Stimulated activated naive B cell treated with anti-CD40 and anti-IgM and Interleukin-4, amounts not matched to agents 10 μg/mL and 1 μg/mL and 100 μg/mL, for 72 hours (primary cell): Measurements from ENCODE around the gene SDK1.
A peak's percentile ranks its signal among the peaks of the same experiment; 100 is the strongest.
"Not testable (repeated sequence)": the region's sequence is repeated elsewhere in the genome, so short reads cannot be mapped to it uniquely, and the experiment has no call there.

ENCODE experiments used
- ATAC-seq, 2 donors: fragments of 150-1000 bp; cut with Tn5 transposase; replicated peaks; 2 replicates each; pipeline ENCODE4 v1.10.0; 2021; ENCODE audit warnings: moderate library complexity in 1 of 2
- DNase-seq: peaks from one replicate; pipeline ENCODE4 v3.0.0; 2021
- H3K27ac Mint-ChIP-seq: one replicate; pipeline ENCODE4 v1.8.0; 2022; ENCODE audit warnings: mild to moderate bottlenecking, mixed read lengths
- H3K27me3 Mint-ChIP-seq, 2 donors: one replicate each; pipeline ENCODE4 v1.8.0; 2022; ENCODE audit warnings: mixed read lengths in 2 of 2
- H3K36me3 Mint-ChIP-seq, 2 donors: one replicate each; pipeline ENCODE4 v1.8.0; 2022; ENCODE audit warnings: mixed read lengths in 2 of 2, mild to moderate bottlenecking in 1 of 2
- H3K4me1 Mint-ChIP-seq, 2 donors: one replicate each; pipeline ENCODE4 v1.8.0; 2022; ENCODE audit warnings: mixed read lengths in 2 of 2, mild to moderate bottlenecking in 1 of 2
- H3K4me3 Mint-ChIP-seq, 2 donors: one replicate each; pipeline ENCODE4 v1.8.0; 2022; ENCODE audit warnings: mild to moderate bottlenecking in 2 of 2, mixed read lengths in 2 of 2, moderate library complexity in 1 of 2
- H3K9me3 Mint-ChIP-seq, 2 donors: one replicate each; pipeline ENCODE4 v1.8.0; 2022; ENCODE audit warnings: mixed read lengths in 2 of 2, mild to moderate bottlenecking in 1 of 2

The SDK1 gene

GRCh38 chr7:4234886-4235285 is 933.8 kb downstream of the SDK1 start:
- Mint-ChIP-seq H3K27ac (no peak overlapping the region), H3K27me3 (no peaks in the 10 kb centered on the region), H3K9me3 (peaks cover 1 to 5% of the 10 kb centered on the region in 2 donors), H3K36me3 (no peaks in the 10 kb centered on the region), H3K4me3 (no peak overlapping the region), H3K4me1 (no peaks in the 10 kb centered on the region)
- no peak for DNase-seq
- ATAC-seq = no peak

DNA sequence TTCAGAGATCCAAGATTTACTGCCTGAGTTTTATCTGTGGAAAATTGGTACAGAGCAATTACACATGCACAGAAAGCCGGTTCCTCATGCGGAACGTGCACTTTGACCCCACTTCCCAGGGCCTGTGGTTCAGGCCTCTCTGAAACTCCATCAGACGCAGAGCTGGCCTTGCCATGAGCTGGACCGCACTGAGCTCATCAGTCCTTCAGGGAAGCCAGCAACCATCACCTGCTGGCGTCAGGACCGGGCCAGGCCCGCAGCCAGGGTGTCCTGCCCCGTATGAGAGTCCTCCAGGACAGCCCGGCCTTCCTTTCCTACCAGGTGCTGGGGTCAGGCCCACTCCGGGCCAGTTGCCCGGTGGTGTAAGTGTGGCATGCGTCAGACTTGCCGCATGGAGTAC is 934.5 kb downstream of the SDK1 start:
- no peaks in the 10 kb centered on the region for H3K9me3 Mint-ChIP-seq
- DNase-seq (no peak), ATAC-seq (no peak)
- no peaks in the 10 kb centered on the region for H3K36me3 Mint-ChIP-seq
- no peaks in the 10 kb centered on the region for H3K27me3 Mint-ChIP-seq
- H3K4me3 Mint-ChIP-seq = no peak overlapping the region
- no peak overlapping the region for H3K27ac Mint-ChIP-seq
- peaks cover 2 to 4% of the 10 kb centered on the region in 2 donors for H3K4me1 Mint-ChIP-seq

GRCh38 chr7:4236389-4236788 is 935.3 kb downstream of the SDK1 start:
- DNase-seq = no peak
- H3K36me3 Mint-ChIP-seq = no peaks in the 10 kb centered on the region
- H3K27ac Mint-ChIP-seq = no peak overlapping the region
- H3K4me1 Mint-ChIP-seq = peaks cover 3 to 7% of the 10 kb centered on the region in 2 donors
- no peak overlapping the region for H3K4me3 Mint-ChIP-seq
- no peaks in the 10 kb centered on the region for H3K27me3 Mint-ChIP-seq
- no peak for ATAC-seq
- no peaks in the 10 kb centered on the region for H3K9me3 Mint-ChIP-seq

DNA sequence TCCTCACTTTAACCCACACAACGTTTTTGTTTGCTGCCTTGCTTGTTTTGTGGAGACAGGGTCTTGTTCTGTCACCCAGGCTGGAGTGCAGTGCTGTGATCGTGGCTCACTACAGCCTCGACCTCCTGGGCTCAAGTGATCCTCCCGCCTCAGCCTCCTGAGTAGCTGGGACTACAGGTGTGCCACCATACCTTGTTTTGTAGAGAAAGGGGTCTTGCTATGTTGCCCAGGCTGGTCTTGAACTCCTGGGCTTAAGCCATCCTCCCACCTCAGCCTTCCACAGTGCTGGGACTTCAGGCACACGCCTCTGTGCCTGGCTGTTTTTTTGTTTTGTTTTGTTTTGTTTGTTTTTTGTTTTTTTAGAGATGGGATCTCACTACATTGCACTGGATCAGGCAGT is 935.8 kb downstream of the SDK1 start:
- DNase-seq, H3K9me3 Mint-ChIP-seq, H3K27ac Mint-ChIP-seq, ATAC-seq, H3K4me3 Mint-ChIP-seq, H3K27me3 Mint-ChIP-seq, H3K36me3 Mint-ChIP-seq, H3K4me1 Mint-ChIP-seq: not testable (repeated sequence)

DNA sequence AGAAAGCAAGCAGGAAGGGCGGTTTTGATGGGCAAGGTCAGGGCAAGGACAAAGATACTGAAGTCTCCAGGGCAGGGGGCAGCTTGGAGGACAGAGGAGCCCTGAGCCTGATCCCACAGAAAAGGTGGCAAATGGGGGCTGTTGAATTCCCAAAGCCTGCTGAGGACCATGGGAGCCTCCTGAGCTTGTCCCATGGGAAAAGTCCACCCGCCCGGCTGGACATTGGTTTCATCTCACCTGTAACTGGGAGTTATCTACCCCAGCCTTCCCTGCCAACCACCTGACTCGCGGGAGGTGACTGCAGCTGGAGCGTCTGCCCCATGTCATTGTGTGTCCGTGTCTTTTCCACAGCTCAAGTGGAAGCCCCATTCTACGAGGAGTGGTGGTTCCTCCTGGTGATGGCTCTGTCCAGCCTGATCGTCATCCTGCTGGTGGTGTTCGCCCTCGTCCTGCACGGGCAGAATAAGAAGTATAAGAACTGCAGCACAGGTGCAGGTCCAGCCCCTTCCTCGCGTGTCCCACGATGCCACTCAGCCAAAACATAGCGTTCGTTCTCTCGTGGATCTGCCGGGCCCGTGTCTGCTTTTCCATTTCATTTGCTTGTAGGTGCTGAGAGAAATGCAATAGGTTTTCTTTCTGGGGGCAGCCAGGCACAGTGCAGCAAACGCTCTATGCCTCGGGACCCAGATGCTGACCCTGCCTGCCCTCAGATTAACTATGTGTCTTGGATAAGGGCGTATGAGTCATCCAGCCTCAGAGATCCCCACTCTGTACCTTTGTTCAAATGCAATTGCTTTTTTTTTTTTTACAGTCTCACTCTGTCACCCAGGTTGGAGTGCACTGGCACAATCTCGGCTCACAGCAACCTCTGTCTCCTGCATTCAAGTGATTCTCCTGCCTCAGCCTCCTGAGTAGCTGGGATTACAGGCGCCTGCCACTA is 936.5 kb downstream of the SDK1 start:
- Mint-ChIP-seq H3K9me3 (no peaks in the 10 kb centered on the region), H3K36me3 (no peaks in the 10 kb centered on the region), H3K27me3 (no peaks in the 10 kb centered on the region), H3K4me3 (no peak overlapping the region), H3K27ac (no peak overlapping the region), H3K4me1 (peaks cover 3 to 7% of the 10 kb centered on the region in 2 donors)
- no peak for ATAC-seq
- no peak for DNase-seq

DNA sequence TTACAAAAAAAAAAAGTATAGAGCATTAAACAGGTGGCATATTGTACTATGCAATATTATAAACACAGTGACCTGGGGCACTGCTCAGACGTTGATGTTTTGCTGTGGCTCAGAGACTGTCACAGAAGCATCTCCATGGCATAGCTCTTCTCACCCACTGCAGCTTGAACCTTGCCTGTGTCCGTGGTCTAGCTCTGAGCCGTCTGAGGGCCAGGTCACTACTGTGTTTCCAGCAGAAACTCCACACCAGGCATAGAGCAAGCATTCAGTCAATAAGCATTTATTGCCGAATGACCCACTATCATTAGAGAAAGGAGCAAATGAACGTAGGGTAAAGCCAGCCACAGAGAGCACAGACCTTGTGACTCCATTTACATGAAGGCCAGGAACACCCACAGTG is 937.8 kb downstream of the SDK1 start:
- Mint-ChIP-seq H3K27ac (no peak overlapping the region), H3K4me1 (peaks cover 3 to 7% of the 10 kb centered on the region in 2 donors), H3K4me3 (no peak overlapping the region), H3K9me3 (peaks cover 0 to 1% of the 10 kb centered on the region in 2 donors), H3K27me3 (no peaks in the 10 kb centered on the region), H3K36me3 (peaks cover 0 to 3% of the 10 kb centered on the region in 2 donors)
- no peak for ATAC-seq
- DNase-seq = no peak

DNA sequence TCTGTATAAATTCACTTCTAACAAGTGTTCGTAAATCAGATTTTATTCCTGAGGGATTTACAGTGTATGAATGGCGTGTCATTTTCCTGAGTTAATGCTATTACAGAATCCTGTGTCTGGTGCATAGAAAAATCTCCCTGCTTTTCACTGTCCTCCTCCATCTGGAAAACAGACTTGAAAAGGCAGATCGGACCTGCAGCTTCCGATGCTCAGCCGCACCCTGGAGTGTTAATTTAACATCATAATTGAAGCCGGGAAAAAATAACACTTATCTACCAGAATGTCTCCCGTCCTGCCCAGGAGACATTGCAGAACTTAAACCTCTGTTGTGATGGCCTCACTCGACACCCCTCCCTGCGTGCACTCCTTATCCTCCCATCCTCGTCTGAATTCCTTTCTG is 939.0 kb downstream of the SDK1 start:
- DNase-seq = no peak
- peaks cover 0 to 3% of the 10 kb centered on the region in 2 donors for H3K36me3 Mint-ChIP-seq
- no peak overlapping the region for H3K27ac Mint-ChIP-seq
- H3K4me1 Mint-ChIP-seq = peaks cover 3 to 7% of the 10 kb centered on the region in 2 donors
- ATAC-seq = no peak
- H3K4me3 Mint-ChIP-seq = no peak overlapping the region
- H3K9me3 Mint-ChIP-seq = peaks cover 6 to 7% of the 10 kb centered on the region in 2 donors
- no peaks in the 10 kb centered on the region for H3K27me3 Mint-ChIP-seq

DNA sequence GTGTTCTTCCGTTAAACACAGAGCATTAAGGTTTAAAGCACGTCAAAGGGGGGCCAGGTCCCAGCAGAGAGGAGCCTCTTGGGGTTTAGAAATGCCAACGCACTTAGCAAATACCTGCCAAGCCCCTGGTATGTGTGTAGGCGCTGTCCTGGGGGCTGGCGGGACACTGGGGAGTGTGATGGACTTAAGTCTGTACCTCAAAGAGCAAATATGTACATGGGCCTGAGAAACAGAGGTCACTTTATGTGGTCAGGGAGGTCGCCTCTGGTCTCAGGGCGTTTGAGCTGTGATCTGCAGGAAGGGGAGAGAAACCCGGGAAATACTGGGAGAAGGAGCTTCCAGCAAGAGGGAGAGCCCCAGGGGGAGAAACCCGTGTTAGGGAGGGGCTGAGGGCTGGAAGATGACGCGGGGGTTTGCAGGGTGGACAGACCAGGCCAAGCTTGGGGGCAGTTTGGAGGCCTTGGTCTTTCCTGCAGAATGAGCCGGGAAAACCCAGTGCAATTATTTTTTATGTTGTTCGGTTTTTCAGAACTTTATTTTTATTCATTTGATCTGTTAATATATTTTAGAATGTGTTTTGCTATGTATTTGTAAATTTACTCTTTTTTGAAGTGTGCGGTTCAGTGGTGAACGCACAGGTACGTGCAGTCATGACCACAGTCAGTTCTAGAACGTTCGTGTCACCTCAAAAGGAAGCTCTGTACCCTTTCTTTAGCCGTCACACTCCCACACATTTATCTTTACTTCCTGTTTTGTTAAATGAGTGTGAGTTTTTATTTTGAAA is 939.7 kb downstream of the SDK1 start:
- peaks cover 3 to 7% of the 10 kb centered on the region in 2 donors for H3K4me1 Mint-ChIP-seq
- H3K9me3 Mint-ChIP-seq = peaks cover 11% of the 10 kb centered on the region in 2 donors
- no peaks in the 10 kb centered on the region for H3K27me3 Mint-ChIP-seq
- no peak overlapping the region for H3K4me3 Mint-ChIP-seq
- H3K36me3 Mint-ChIP-seq = peaks cover 2 to 7% of the 10 kb centered on the region in 2 donors
- DNase-seq = no peak
- no peak overlapping the region for H3K27ac Mint-ChIP-seq
- ATAC-seq = peak; percentile 56 to 59

DNA sequence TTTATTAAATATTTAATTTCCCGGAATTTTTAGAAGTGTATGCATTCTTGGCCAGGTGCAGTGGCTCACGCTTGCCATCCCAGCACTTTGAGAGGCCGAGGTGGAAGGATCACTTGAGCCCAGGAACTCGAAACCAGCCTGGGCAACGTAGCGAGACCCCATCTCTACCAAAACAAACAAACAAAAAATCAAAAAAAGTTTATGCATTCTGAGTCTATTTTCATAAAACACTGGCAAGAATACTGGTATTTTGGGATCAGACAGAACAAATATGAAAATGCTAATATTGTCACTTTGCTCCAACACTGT is 940.2 kb downstream of the SDK1 start:
- ATAC-seq (no peak), DNase-seq (no peak)
- Mint-ChIP-seq H3K27me3 (no peaks in the 10 kb centered on the region), H3K36me3 (peaks cover 2 to 7% of the 10 kb centered on the region in 2 donors), H3K4me3 (no peak overlapping the region), H3K9me3 (peaks cover 11 to 14% of the 10 kb centered on the region in 2 donors), H3K4me1 (peaks cover 3 to 7% of the 10 kb centered on the region in 2 donors), H3K27ac (no peak overlapping the region)

DNA sequence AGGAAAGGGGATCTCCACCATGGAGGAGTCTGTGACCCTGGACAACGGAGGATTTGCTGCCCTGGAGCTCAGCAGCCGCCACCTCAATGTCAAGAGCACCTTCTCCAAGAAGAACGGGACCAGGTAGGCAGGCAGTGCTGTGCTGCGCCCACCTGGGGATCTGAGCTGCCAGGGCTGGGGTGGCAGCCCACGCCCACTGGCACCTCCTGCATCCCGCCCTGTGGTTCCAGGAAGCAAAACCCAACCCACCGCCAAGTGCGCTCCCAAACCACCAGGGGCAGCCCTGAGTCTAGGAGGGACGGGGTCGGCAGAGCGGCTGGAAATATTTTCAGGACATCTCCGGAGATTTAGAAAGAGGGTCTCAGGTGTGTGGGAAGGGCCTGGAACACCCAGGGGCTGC is 940.7 kb downstream of the SDK1 start:
- ATAC-seq (no peak), DNase-seq (no peak)
- H3K4me1 Mint-ChIP-seq = peaks cover 3 to 7% of the 10 kb centered on the region in 2 donors
- H3K27me3 Mint-ChIP-seq = no peaks in the 10 kb centered on the region
- H3K9me3 Mint-ChIP-seq = peaks cover 11 to 14% of the 10 kb centered on the region in 2 donors
- peaks cover 2 to 7% of the 10 kb centered on the region in 2 donors for H3K36me3 Mint-ChIP-seq
- H3K27ac Mint-ChIP-seq = no peak overlapping the region
- H3K4me3 Mint-ChIP-seq = no peak overlapping the region

DNA sequence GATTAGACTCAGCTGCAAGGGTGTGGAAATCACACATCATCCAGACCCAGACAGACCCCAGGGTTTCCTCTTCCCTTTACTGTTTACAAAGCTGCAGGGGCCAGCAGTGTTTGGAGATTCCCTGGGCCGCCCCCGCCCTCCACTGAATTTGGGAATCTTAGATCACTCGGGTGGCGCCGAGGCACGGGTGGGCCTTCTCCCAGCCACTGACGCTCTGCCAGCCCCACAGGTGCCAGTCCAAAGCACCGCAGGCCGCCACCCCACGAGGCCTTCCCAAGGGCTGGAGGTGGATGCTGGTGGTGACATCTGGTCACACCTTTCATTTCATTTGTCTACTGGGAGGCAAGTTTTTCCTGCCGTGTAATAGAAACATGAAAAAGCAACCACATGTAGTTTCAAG is 941.7 kb downstream of the SDK1 start:
- H3K36me3 Mint-ChIP-seq = peaks cover 2 to 7% of the 10 kb centered on the region in 2 donors

DNA sequence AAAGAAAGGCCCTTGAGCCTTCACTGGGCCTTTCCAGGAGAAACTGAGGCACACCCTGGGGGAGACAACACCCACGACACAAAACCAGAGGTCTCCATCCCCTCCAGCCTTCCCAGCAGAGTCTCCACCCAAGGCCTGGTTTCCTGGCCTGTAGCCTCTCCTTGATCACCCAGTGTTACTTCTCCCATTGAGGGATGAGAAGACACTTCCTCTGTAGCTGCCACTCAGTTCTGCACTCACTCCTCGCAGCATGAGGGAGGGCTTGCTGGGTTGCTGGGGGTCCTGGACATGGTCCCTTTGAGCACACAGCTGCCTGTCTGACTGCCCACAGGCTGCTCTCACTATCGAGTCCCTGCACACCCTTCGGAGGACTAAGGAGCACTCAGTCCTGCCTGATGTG is 943.0 kb downstream of the SDK1 start:
- Mint-ChIP-seq H3K4me3 (no peak overlapping the region), H3K36me3 (peaks cover 2 to 7% of the 10 kb centered on the region in 2 donors), H3K27ac (no peak overlapping the region), H3K27me3 (no peaks in the 10 kb centered on the region), H3K9me3 (peaks cover 19 to 23% of the 10 kb centered on the region in 2 donors), H3K4me1 (peaks cover 3 to 7% of the 10 kb centered on the region in 2 donors)
- DNase-seq (no peak), ATAC-seq (no peak)

More for the DNA sequence above, 941.7 kb downstream of the SDK1 start:
- Mint-ChIP-seq H3K27ac (no peak overlapping the region), H3K4me1 (peaks cover 3 to 7% of the 10 kb centered on the region in 2 donors), H3K27me3 (no peaks in the 10 kb centered on the region), H3K9me3 (peaks cover 11 to 14% of the 10 kb centered on the region in 2 donors), H3K4me3 (no peak overlapping the region)
- ATAC-seq (no peak), DNase-seq (no peak)

DNA sequence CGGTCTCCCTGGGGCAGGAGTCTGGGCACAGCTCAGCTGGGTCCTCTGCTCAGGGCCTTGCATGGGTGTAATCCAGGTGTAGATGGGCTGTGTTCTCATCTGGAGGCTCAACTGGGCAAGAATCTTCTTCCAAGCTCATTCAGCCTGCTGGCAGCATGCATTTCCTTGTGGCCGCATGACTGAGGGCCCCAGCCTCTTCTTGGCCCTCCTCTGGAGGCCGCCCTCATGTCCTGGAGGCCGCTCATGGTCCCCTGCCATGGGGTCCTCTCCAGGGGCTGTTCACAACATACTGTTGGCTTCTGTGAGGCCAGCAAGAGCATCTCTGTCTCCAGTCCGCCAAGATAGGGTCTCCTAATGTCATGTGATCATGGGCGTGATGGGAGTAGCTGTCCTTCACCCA is 943.6 kb downstream of the SDK1 start:
- Mint-ChIP-seq H3K4me1 (peaks cover 3 to 7% of the 10 kb centered on the region in 2 donors), H3K9me3 (peaks cover 19 to 23% of the 10 kb centered on the region in 2 donors), H3K36me3 (peaks cover 2 to 7% of the 10 kb centered on the region in 2 donors), H3K27me3 (no peaks in the 10 kb centered on the region), H3K4me3 (no peak overlapping the region), H3K27ac (no peak overlapping the region)
- no peak for ATAC-seq
- no peak for DNase-seq

- Mint-ChIP-seq H3K4me1 (peaks cover 3 to 6% of the 10 kb centered on the region in 2 donors), H3K27ac (no peak overlapping the region), H3K9me3 (peaks cover 19 to 23% of the 10 kb centered on the region in 2 donors), H3K27me3 (no peaks in the 10 kb centered on the region), H3K4me3 (no peak overlapping the region), H3K36me3 (peaks cover 2 to 7% of the 10 kb centered on the region in 2 donors)
- ATAC-seq (no peak), DNase-seq (no peak)
These were observed 944.2 kb downstream of the SDK1 start for GRCh38 chr7:4245135-4245865.
